MV-4-11 (cell line): Measurements from ENCODE around the gene DUS2.
"Not testable (repeated sequence)": the region's sequence is repeated elsewhere in the genome, so short reads cannot be mapped to it uniquely, and the experiment has no call there.

Source experiments
- DNase-seq: peaks from one replicate; lab custom pipeline; 2025; lab: John Stamatoyannopoulos, UW

The DUS2 gene

GRCh38 chr16:68091380-68092261, 68.5 kb downstream of the DUS2 start:
- no peak for DNase-seq

- not testable (repeated sequence) for DNase-seq
These were observed 69.2 kb downstream of the DUS2 start for GRCh38 chr16:68092275-68092674.

DNA sequence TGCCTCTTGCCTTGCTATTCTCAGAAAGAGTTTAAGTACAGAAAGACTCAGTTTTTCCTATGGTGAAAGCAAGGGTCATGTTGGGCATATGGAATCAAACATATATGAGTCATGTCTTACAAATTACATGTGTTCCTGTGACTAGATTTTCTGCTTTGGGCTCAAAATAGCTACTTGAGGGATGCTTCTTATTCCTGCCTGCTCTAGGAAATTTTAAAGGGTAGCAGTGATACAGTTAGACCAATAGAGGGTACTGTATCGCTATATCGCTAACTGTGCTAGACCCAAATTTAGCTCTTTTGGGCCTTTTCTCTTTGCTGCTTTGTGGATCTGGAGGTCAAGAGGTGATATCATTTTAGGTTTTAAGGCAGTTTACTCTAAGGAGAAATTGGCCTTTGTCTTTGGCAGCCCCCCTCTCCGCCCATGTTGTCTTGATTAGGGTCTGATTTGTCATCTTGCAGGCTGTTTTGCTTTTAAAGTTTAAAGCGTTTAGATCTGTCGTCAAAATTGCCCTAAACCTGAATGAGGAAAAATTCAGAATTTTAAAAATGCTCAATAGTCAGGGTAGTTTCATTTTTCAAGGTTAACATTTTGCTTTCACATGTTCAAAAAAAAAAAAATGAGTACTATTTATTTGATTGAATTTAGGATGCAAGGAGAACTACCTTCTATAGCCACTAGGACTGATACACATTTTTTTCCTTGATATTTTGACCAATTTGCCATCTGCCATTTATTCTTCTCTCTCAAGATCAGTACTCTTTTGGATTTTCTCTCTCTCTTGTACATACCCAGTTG, 70.9 kb downstream of the DUS2 start:
- peak; percentile 68 for DNase-seq

DNA sequence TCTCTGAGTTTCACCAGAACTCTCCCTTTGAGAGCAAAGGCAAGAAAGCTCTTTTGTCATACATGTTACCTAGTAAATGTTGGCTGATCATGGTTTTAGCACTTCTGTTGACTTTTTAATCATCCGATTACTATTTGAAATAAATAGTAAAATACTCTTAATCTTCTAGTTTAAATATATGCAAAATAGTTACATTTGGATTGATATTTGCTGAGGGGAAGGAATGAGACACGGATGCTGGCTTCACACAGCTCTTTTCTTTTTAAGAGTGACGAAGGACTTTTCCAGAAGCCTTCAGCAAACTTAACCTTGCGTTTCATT, 71.5 kb downstream of the DUS2 start:
- no peak for DNase-seq

GRCh38 chr16:68096491-68096890, 73.4 kb downstream of the DUS2 start:
- no peak for DNase-seq

- no peak for DNase-seq
These were observed 74.0 kb downstream of the DUS2 start for GRCh38 chr16:68097088-68097487.

DNA sequence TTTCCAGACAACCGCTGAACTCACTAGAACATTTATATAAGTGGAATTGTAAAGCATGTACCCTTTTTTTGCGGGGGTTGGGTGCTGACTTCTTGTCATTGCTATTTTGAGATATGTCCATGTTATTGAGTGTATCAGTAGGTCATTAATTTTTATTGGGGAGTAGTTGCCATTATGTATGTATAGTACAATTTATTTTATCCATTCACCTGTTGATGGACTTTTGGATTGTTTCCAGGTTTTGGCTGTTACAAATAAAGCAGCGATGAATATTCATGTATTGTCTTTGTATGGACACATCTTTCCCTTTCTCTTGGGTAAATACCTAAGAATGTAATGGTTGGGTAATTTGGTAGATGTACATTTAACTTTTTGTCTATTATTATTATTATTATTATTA, 74.8 kb downstream of the DUS2 start:
- no peak for DNase-seq

- no peak for DNase-seq
These were observed 77.4 kb downstream of the DUS2 start for GRCh38 chr16:68100488-68100887.

DNA sequence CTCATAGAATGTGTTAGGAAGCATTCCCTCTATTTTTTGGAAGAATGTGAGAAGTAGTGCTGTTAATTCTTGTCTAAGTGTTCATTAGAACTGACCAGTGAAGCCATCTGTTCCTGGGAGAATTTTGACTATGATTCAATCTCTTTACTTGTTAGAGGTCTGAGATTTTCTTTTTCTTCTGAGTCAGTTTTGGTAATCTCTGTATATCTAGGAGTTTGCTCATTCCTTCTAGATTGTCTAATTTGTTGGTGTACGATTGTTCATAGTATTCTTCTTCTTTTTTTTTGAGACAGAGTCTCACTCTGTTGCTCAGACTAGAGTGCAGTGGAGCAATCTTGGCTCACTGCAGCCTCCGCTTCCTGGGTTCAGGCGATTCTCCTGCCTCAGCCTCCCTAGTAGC, 82.5 kb downstream of the DUS2 start:
- no peak for DNase-seq

- DNase-seq, result peak; percentile 15
These were observed 84.3 kb downstream of the DUS2 start for GRCh38 chr16:68107230-68107928.

DNA sequence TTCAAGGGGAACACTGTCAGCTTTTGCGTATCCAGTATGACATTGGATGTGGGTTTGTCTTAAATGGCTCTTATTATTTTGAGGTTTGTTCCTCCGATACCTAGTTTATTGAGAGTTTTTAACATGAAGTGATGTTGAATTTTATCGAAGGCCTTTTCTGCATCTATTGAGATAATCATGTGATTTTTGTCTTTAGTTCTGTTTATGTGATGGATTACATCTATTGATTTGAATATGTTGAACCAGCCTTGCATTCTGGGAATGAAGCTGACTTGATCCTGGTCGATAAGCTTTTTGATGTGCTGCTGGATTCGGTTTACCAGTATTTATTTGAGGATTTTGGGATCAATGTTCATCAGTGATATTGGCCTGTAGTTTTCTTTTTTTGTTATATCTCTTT, 86.1 kb downstream of the DUS2 start:
- not testable (repeated sequence) for DNase-seq

DNA sequence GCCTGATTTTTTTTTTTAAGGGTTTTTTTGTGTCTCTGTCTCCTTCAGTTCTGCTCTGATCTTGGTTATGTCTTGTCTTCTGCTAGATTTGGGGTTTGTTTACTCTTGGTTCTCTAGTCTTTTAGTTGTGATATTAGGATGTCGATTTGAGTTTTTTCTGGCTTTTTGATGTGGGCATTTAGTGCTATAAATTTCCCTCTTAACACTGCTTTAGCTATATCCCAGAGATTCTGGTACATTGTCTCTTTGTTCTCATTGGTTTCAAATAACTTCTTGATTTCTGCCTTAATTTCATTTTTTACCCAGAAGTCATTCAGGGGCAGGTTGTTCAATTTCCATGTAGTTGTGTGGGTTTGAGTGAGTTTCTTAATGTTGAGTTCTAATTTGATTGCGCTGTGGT, 87.5 kb downstream of the DUS2 start:
- not testable (repeated sequence) for DNase-seq

- DNase-seq, result no peak
These were observed 88.3 kb downstream of the DUS2 start for GRCh38 chr16:68111379-68111778.

GRCh38 chr16:68113059-68113761, 90.1 kb downstream of the DUS2 start:
- DNase-seq, result peak; percentile 30

DNA sequence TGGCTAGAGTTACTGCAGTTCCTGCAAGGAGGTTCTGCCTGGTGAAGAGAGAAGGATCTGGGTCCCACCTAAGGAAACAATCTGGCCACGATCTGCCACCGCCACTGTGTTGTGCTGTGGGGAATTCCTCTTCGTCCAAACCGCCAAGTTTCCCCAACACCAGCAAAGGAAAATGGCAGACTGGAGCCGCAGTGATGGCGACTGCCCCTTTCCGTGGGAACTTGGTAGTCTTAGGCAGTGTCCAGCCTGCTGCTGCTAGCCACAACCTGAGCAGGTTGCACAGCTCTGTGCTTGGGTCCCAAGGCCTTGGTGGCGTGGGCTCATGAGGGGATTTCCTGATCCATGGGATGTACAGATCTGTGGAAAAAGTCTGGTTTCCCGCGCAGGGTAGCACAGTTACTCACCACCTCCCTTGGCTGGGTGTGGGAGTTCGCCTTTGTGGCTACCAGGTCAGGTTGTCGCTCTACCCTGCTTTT, 90.7 kb downstream of the DUS2 start:
- no peak for DNase-seq

- not testable (repeated sequence) for DNase-seq
These were observed 91.9 kb downstream of the DUS2 start for GRCh38 chr16:68114939-68115338.

GRCh38 chr16:68115851-68116250, 92.8 kb downstream of the DUS2 start:
- DNase-seq, result no peak

- DNase-seq, result no peak
These were observed 93.3 kb downstream of the DUS2 start for GRCh38 chr16:68116256-68116867.

- no peak for DNase-seq
These were observed 94.8 kb downstream of the DUS2 start for GRCh38 chr16:68117884-68118283.

DNA sequence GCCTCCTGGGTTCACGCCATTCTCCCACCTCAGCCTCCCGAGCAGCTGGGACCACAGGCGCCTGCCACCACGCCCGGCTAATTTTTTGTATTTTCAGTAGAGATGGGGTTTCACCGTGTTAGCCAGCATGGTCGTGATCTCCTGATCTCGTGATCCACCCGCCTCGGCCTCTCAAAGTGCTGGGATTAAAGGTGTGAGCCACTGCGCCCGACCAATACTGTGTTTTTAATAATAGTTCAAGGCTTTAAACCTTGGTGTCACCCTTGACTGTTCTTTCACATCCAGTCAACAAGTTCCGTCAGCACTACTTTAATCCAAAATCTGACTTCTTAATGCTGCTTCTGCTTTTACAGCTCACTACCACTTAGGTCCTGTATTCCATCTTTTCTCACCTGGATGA, 95.9 kb downstream of the DUS2 start:
- not testable (repeated sequence) for DNase-seq

- not testable (repeated sequence) for DNase-seq
These were observed 97.4 kb downstream of the DUS2 start for GRCh38 chr16:68120496-68120895.
